Fibroblast of lung (primary cell): ENCODE results near the gene KLK8.

Experiments
- CTCF ChIP-seq, 2 donors: IDR thresholded peaks in 1 of 2; conservative IDR thresholded peaks in 1 of 2; 1 replicate in 1 of 2; 2 replicates in 1 of 2; pipeline ENCODE4 v1.5.1; 2011 to 2012; ENCODE audit warnings: low read length in 2 of 2, control low read depth in 1 of 2, inconsistent platforms in 1 of 2, low read depth in 1 of 2, mild to moderate bottlenecking in 1 of 2
- EZH2 ChIP-seq: IDR thresholded peaks from 2 replicates; pipeline ENCODE4 v1.5.1; 2012; ENCODE audit warnings: low read length, control low read depth, mild to moderate bottlenecking; ENCODE audit errors: missing control alignments

DNA sequence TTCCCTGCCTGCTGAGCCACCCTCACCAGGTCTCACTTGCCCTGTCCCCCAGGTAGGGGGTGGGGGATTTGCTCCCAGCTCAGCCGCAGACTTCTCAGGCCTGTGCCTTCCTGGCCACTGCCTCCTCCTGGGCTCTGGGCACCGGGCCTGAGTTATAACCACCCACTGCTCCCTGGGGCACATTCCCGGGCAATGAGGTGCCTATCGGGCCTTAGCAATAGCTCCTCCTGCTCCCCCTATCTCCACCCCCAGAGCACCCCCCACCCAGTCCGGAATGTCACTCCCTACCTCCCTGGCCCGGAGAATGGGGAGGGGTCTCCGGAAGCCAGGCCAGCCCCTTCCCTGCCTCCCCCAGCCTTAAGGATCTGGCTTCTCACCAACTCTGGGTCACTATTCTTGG is 48.5 kb downstream of the KLK8 start, which contains the start of gene KLK5:
- no peak for TF ChIP-seq CTCF (conservative IDR thresholded peaks at IDR 0.05 in 1 of 2, IDR thresholded peaks at IDR 0.05 in 1 of 2; ENCODE audit: low read depth in 1 of 2, low read length in 2 of 2)
- no peak for TF ChIP-seq EZH2
